ENCODE results near the gene HASPIN. TPM values are rescaled to one million over a fixed set of nuclear protein-coding genes. Genes with fewer than 3 reads are reported as not detected.

HASPIN gene
- total RNA-seq, 1 donor from 2014 or later: 1.6 TPM

- no peak for DNase-seq (ENCODE audit: low read depth in 2 of 2)
Observed at GRCh38 chr17:3763777-3764170, 40.1 kb downstream of the HASPIN start.

- DNase-seq (ENCODE audit: low read depth in 2 of 2): no peak
Observed at GRCh38 chr17:3765981-3766380, 42.3 kb downstream of the HASPIN start.

GRCh38 chr17:3766779-3767178, 43.1 kb downstream of the HASPIN start:
- DNase-seq (ENCODE audit: low read depth in 2 of 2): no peak

- no peak for DNase-seq (ENCODE audit: low read depth in 2 of 2)
Observed at GRCh38 chr17:3768341-3768740, 44.6 kb downstream of the HASPIN start.

- no peak for DNase-seq (ENCODE audit: low read depth in 2 of 2)
Observed at GRCh38 chr17:3768769-3769168, 45.1 kb downstream of the HASPIN start.

GRCh38 chr17:3770466-3770865, 46.8 kb downstream of the HASPIN start:
- no peak for DNase-seq (ENCODE audit: low read depth in 2 of 2)

GRCh38 chr17:3771140-3771539, 47.4 kb downstream of the HASPIN start:
- DNase-seq (ENCODE audit: low read depth in 2 of 2): no peak

GRCh38 chr17:3772764-3773163, 49.1 kb downstream of the HASPIN start:
- no peak for DNase-seq (ENCODE audit: low read depth in 2 of 2)

- no peak for DNase-seq (ENCODE audit: low read depth in 2 of 2)
Observed at GRCh38 chr17:3773511-3773910, 49.8 kb downstream of the HASPIN start.

GRCh38 chr17:3773966-3774365, 50.3 kb downstream of the HASPIN start:
- DNase-seq (ENCODE audit: low read depth in 2 of 2): no peak

Other genes with a start within 250 kb of the HASPIN start
- gene ASPA, start 247.9 kb upstream of the HASPIN start, total RNA-seq: not detected in 2 replicates
- gene TRPV3, start 166.1 kb upstream of the HASPIN start, total RNA-seq: under 0.01 TPM in 1 of 2 replicates, not detected in the other
- gene TRPV1, start 114.5 kb upstream of the HASPIN start, total RNA-seq: 0.44 and 0.79 TPM in 2 replicates
- gene SHPK, start 87.7 kb upstream of the HASPIN start, total RNA-seq: 12.0 and 15.7 TPM in 2 replicates
- 13.3 and 23.4 TPM in 2 replicates for gene CTNS, start 87.1 kb upstream of the HASPIN start, total RNA-seq
- gene TAX1BP3, start 55.3 kb upstream of the HASPIN start, total RNA-seq: 176 and 204 TPM in 2 replicates
- 13.9 and 18.3 TPM in 2 replicates for gene EMC6, start 55.1 kb upstream of the HASPIN start, total RNA-seq
- 0.20 and 0.44 TPM in 2 replicates for gene P2RX5, start 27.7 kb upstream of the HASPIN start, total RNA-seq
- gene ITGAE, start 77.3 kb downstream of the HASPIN start, total RNA-seq: 12.3 and 14.4 TPM in 2 replicates
- gene NCBP3, start 122.3 kb downstream of the HASPIN start, total RNA-seq: 10.5 and 11.5 TPM in 2 replicates
- gene CAMKK1, start 169.2 kb downstream of the HASPIN start, total RNA-seq: 0.65 and 0.79 TPM in 2 replicates
- not detected in 2 replicates for gene P2RX1, start 192.6 kb downstream of the HASPIN start, total RNA-seq
- gene ATP2A3, start 240.5 kb downstream of the HASPIN start, total RNA-seq: under 0.01 TPM in 2 replicates